ENCODE measurements around the gene GNA12. TPM values are rescaled to one million over a fixed set of nuclear protein-coding genes. Genes with fewer than 3 reads are reported as not detected.

GNA12 gene
- polyA plus RNA-seq, 1 experiment: 95.3 TPM

GRCh38 chr7:2755531-2755930 is 88.6 kb downstream of the GNA12 start:
- Histone ChIP-seq H3K36me3 (ENCODE audit: control insufficient read depth, insufficient read depth, low read length) (no peaks in the 10 kb centered on the region), H3K27me3 (ENCODE audit: control insufficient read depth, insufficient read depth, low read length) (no peaks in the 10 kb centered on the region), H3K4me3 (ENCODE audit: low read depth, low read length) (no peak overlapping the region)
- DNase-seq (ENCODE audit: low read depth): no peak
- CTCF ChIA-PET: no interaction called here
- POLR2A ChIA-PET: no interaction called here
- no peak for TF ChIP-seq CTCF (IDR thresholded peaks at IDR 0.05; ENCODE audit: insufficient read depth, low read depth, low read length)

- ChIA-PET CTCF (interaction anchor here (1.0 to 1.8 kb wide), 2 partner anchors 10 to 18 kb away, joined by 3 to 5 read pairs; no protein-coding TSS in a partner anchor), POLR2A (no interaction called here)
- H3K27me3 ChIP-seq (ENCODE audit: control insufficient read depth, insufficient read depth, low read length): no peaks in the 10 kb centered on the region
- no peak for TF ChIP-seq CTCF (IDR thresholded peaks at IDR 0.05; ENCODE audit: insufficient read depth, low read depth, low read length)
- no peaks in the 10 kb centered on the region for H3K36me3 ChIP-seq (ENCODE audit: control insufficient read depth, insufficient read depth, low read length)
- no peak for DNase-seq (ENCODE audit: low read depth)
- no peak overlapping the region for H3K4me3 ChIP-seq (ENCODE audit: low read depth, low read length)
Measured at GRCh38 chr7:2754912-2755311, 89.2 kb downstream of the GNA12 start.

GRCh38 chr7:2754086-2754485 is 90.0 kb downstream of the GNA12 start:
- POLR2A ChIA-PET: no interaction called here
- H3K4me3 ChIP-seq (ENCODE audit: low read depth, low read length): no peak overlapping the region
- CTCF ChIA-PET: interaction anchor here (1.0 to 1.8 kb wide), 2 partner anchors 9 to 17 kb away, joined by 3 to 5 read pairs; no protein-coding TSS in a partner anchor
- H3K27me3 ChIP-seq (ENCODE audit: control insufficient read depth, insufficient read depth, low read length): no peaks in the 10 kb centered on the region
- no peak for DNase-seq (ENCODE audit: low read depth)
- no peaks in the 10 kb centered on the region for H3K36me3 ChIP-seq (ENCODE audit: control insufficient read depth, insufficient read depth, low read length)
- TF ChIP-seq CTCF (IDR thresholded peaks at IDR 0.05; ENCODE audit: insufficient read depth, low read depth, low read length): no peak

GRCh38 chr7:2753148-2753547 is 91.0 kb downstream of the GNA12 start:
- Histone ChIP-seq H3K4me3 (ENCODE audit: low read depth, low read length) (no peak overlapping the region), H3K36me3 (ENCODE audit: control insufficient read depth, insufficient read depth, low read length) (no peaks in the 10 kb centered on the region), H3K27me3 (ENCODE audit: control insufficient read depth, insufficient read depth, low read length) (no peaks in the 10 kb centered on the region)
- no peak for DNase-seq (ENCODE audit: low read depth)
- POLR2A ChIA-PET: no interaction called here
- no peak for TF ChIP-seq CTCF (IDR thresholded peaks at IDR 0.05; ENCODE audit: insufficient read depth, low read depth, low read length)
- CTCF ChIA-PET: interaction anchor here (1.8 kb wide), 1 partner anchor 16 kb away, joined by 5 read pairs; no protein-coding TSS in a partner anchor

- no peak for DNase-seq (ENCODE audit: low read depth)
- ChIA-PET CTCF (no interaction called here), POLR2A (no interaction called here)
- H3K36me3 ChIP-seq (ENCODE audit: control insufficient read depth, insufficient read depth, low read length): no peaks in the 10 kb centered on the region
- TF ChIP-seq CTCF (IDR thresholded peaks at IDR 0.05; ENCODE audit: insufficient read depth, low read depth, low read length): no peak
- no peaks in the 10 kb centered on the region for H3K27me3 ChIP-seq (ENCODE audit: control insufficient read depth, insufficient read depth, low read length)
- no peak overlapping the region for H3K4me3 ChIP-seq (ENCODE audit: low read depth, low read length)
Measured at GRCh38 chr7:2751086-2751485, 93.0 kb downstream of the GNA12 start.
